WTC11 (cell line): ENCODE results near the gene NNMT. TPM values are rescaled to one million over a fixed set of nuclear protein-coding genes. Genes with fewer than 3 reads are reported as not detected.

Source experiments
- ATAC-seq: fragments of 200-7000 bp; cut with Tn5 transposase; 2 replicates; pipeline ENCODE4 v1.10.0; 2021; ENCODE audit warnings: mild to moderate bottlenecking, moderate library complexity
- CTCF ChIA-PET: fragments of 300-600 bp; sonication (Branson Sonifier 250); formaldehyde crosslinking; loops from one replicate; lab custom pipeline; 2021; ENCODE audit warnings: antibody characterized with exemption; lab: Charles Lee
- POLR2A ChIA-PET: fragments of 350-600 bp; sonication (Branson Sonifier 250); formaldehyde crosslinking; loops from one replicate; lab custom pipeline; 2021; ENCODE audit warnings: antibody characterized with exemption; lab: Charles Lee
- DNase-seq: peaks from one replicate; pipeline ENCODE4 v3.0.0; 2021; ENCODE audit warnings: low spot score
- H3K27ac Mint-ChIP-seq: 2 replicates; pipeline ENCODE4 v1.8.0; 2021; ENCODE audit warnings: mixed read lengths
- H3K27me3 Mint-ChIP-seq: 2 replicates; pipeline ENCODE4 v1.8.0; 2021; ENCODE audit warnings: low read depth, mild to moderate bottlenecking, moderate library complexity, mixed read lengths
- H3K36me3 Mint-ChIP-seq: 2 replicates; pipeline ENCODE4 v1.8.0; 2021; ENCODE audit warnings: mixed read lengths
- H3K4me1 Mint-ChIP-seq: 2 replicates; pipeline ENCODE4 v1.8.0; 2022; ENCODE audit warnings: mixed read lengths
- H3K4me3 Mint-ChIP-seq: 2 replicates; pipeline ENCODE4 v1.8.0; 2021; ENCODE audit warnings: mild to moderate bottlenecking, moderate library complexity, mixed read lengths
- H3K9me3 Mint-ChIP-seq: 2 replicates; pipeline ENCODE4 v1.8.0; 2021; ENCODE audit warnings: mixed read lengths
- ATF2 ChIP-seq: sonication (generic); formaldehyde crosslinking; IDR thresholded peaks from 2 replicates; pipeline ENCODE4 v1.8.1; 2022; ENCODE audit warnings: low read depth, missing genetic modification reagents, borderline replicate concordance
- ATF6 ChIP-seq: sonication (generic); formaldehyde crosslinking; IDR thresholded peaks from 2 replicates; pipeline ENCODE4 v1.8.1; 2023; ENCODE audit warnings: mild to moderate bottlenecking, missing genetic modification reagents
- CDX4 ChIP-seq: fragments of 250-450 bp; sonication (Bioruptor Pico); IDR thresholded peaks from 2 replicates; pipeline ENCODE4 v1.9.0; 2021; ENCODE audit warnings: moderate library complexity, mild to moderate bottlenecking, inconsistent platforms, borderline replicate concordance
- CREB1 ChIP-seq: sonication (generic); formaldehyde crosslinking; IDR thresholded peaks from 2 replicates; pipeline ENCODE4 v1.8.0; 2023; ENCODE audit warnings: mild to moderate bottlenecking, missing genetic modification reagents
- E2F4 ChIP-seq: sonication (generic); formaldehyde crosslinking; IDR thresholded peaks from 2 replicates; pipeline ENCODE4 v1.8.1; 2022; ENCODE audit warnings: low read depth, mild to moderate bottlenecking, moderate library complexity, missing genetic modification reagents, borderline replicate concordance
- GABPB1 ChIP-seq: sonication (generic); formaldehyde crosslinking; IDR thresholded peaks from 2 replicates; pipeline ENCODE4 v1.8.1; 2023; ENCODE audit warnings: mild to moderate bottlenecking, missing genetic modification reagents
- GTF2I ChIP-seq: fragments of 250-450 bp; sonication (Bioruptor Pico); conservative IDR thresholded peaks from 2 replicates; pipeline ENCODE4 v1.4.0; 2021; ENCODE audit warnings: mild to moderate bottlenecking
- NFATC4 ChIP-seq: fragments of 250-450 bp; sonication (Bioruptor Pico); IDR thresholded peaks from 2 replicates; pipeline ENCODE4 v1.9.0; 2021; ENCODE audit warnings: mild to moderate bottlenecking
- NR1H2 ChIP-seq: sonication (generic); formaldehyde crosslinking; IDR thresholded peaks from 2 replicates; pipeline ENCODE4 v1.9.0; 2021; ENCODE audit warnings: mild to moderate bottlenecking, moderate library complexity, missing genetic modification reagents
- PRRX2 ChIP-seq: fragments of 250-450 bp; sonication (Bioruptor Pico); IDR thresholded peaks from 2 replicates; pipeline ENCODE4 v1.8.0; 2021; ENCODE audit warnings: mild to moderate bottlenecking
- RORB ChIP-seq: fragments of 250-450 bp; sonication (Bioruptor Pico); IDR thresholded peaks from 2 replicates; pipeline ENCODE4 v1.9.0; 2021; ENCODE audit warnings: mild to moderate bottlenecking
- STAT6 ChIP-seq: sonication (generic); formaldehyde crosslinking; conservative IDR thresholded peaks from 2 replicates; pipeline ENCODE4 v1.8.1; 2023; ENCODE audit warnings: mild to moderate bottlenecking, low read depth, missing genetic modification reagents, moderate library complexity
- TCF7 ChIP-seq: sonication (generic); formaldehyde crosslinking; IDR thresholded peaks from 2 replicates; pipeline ENCODE4 v1.8.0; 2022; ENCODE audit warnings: mild to moderate bottlenecking, low read depth, missing genetic modification reagents, moderate library complexity
- ZBTB43 ChIP-seq: sonication (generic); formaldehyde crosslinking; IDR thresholded peaks from 2 replicates; pipeline ENCODE4 v1.8.1; 2023; ENCODE audit warnings: mild to moderate bottlenecking, missing genetic modification reagents
- ZNF281 ChIP-seq: sonication (generic); formaldehyde crosslinking; IDR thresholded peaks from 2 replicates; pipeline ENCODE4 v1.8.0; 2023; ENCODE audit warnings: mild to moderate bottlenecking, missing genetic modification reagents
- total RNA-seq: library from RNA; stranded (reverse); gene quantifications from 3 replicates; pipeline ENCODE4 v1.2.3, GENCODE V29; 2021

NNMT gene
- total RNA-seq, 1 experiment from 2014 or later: 0.50 TPM

- H3K27me3 Mint-ChIP-seq: no peaks in the 10 kb centered on the region; the same call in none of the 2 replicates
- ATAC-seq (no peak), DNase-seq (no peak)
- TF ChIP-seq GABPB1 (CRISPR knock-in tag): no peak
- no peak for TF ChIP-seq CREB1 (CRISPR knock-in tag)
- TF ChIP-seq ZBTB43 (CRISPR knock-in tag): no peak
- no peak for TF ChIP-seq CDX4 (CRISPR knock-in tag)
- TF ChIP-seq ATF2 (CRISPR knock-in tag): no peak
- TF ChIP-seq NR1H2: no peak
- TF ChIP-seq E2F4 (CRISPR knock-in tag): no peak
- TF ChIP-seq ZNF281 (CRISPR knock-in tag): no peak
- TF ChIP-seq STAT6 (CRISPR knock-in tag): no peak
- no peak for TF ChIP-seq GTF2I
- TF ChIP-seq NFATC4 (CRISPR knock-in tag): no peak
- TF ChIP-seq PRRX2: no peak
- no peak for TF ChIP-seq RORB
- no peak for TF ChIP-seq TCF7 (CRISPR knock-in tag)
- no peak for TF ChIP-seq ATF6 (CRISPR knock-in tag)
- H3K9me3 Mint-ChIP-seq: peaks cover 34% of the 10 kb centered on the region
- H3K4me3 Mint-ChIP-seq: no peak overlapping the region
- H3K36me3 Mint-ChIP-seq: peaks cover 19% of the 10 kb centered on the region
- ChIA-PET POLR2A (no interaction called here), CTCF (no interaction called here)
- peaks cover 16% of the 10 kb centered on the region for H3K4me1 Mint-ChIP-seq
- no peak overlapping the region for H3K27ac Mint-ChIP-seq
These were observed 30.0 kb downstream of the NNMT start for GRCh38 chr11:114326151-114326550.
